ENCODE results near the gene SPR.

- TF ChIP-seq ZNF274 (IDR thresholded peaks at IDR 0.05; ENCODE audit: low read length) (no peak), ZNF274 (tag by site-specific recombination; IDR thresholded peaks at IDR 0.05; ENCODE audit: borderline replicate concordance) (no peak), CTCF (tag by site-specific recombination; IDR thresholded peaks at IDR 0.05) (no peak), GLIS2 (tag by site-specific recombination; IDR thresholded peaks at IDR 0.05) (no peak), ZNF280C (tag by site-specific recombination; IDR thresholded peaks at IDR 0.05) (no peak), SP3 (tag by site-specific recombination; IDR thresholded peaks at IDR 0.05) (no peak), ATF2 (tag by site-specific recombination; IDR thresholded peaks at IDR 0.05; ENCODE audit: low read depth) (no peak), ZFP41 (tag by site-specific recombination; IDR thresholded peaks at IDR 0.05; ENCODE audit: borderline replicate concordance) (no peak), ZNF391 (tag by site-specific recombination; IDR thresholded peaks at IDR 0.05; ENCODE audit: borderline replicate concordance, low read depth) (no peak), ZBTB11 (tag by site-specific recombination; conservative IDR thresholded peaks at IDR 0.05; ENCODE audit: low read depth) (no peak), WT1 (tag by site-specific recombination; IDR thresholded peaks at IDR 0.05) (no peak), KLF10 (tag by site-specific recombination; IDR thresholded peaks at IDR 0.05) (no peak), ZNF2 (tag by site-specific recombination; IDR thresholded peaks at IDR 0.05) (no peak)
Measured at GRCh38 chr2:72898585-72898906, 11.3 kb downstream of the SPR start.

Measured in HEK293 (cell line).